Measurements from ENCODE around the gene EEPD1.

GRCh38 chr7:36116347-36117202, 36.5 kb upstream of the EEPD1 start:
- TF ChIP-seq CTCF (IDR thresholded peaks at IDR 0.05) (no peak), POLR2AphosphoS5 (IDR thresholded peaks at IDR 0.05) (no peak)
